GM18858 (cell line): ENCODE results near the gene IL17RC.

Experiments used
- ATAC-seq: cut with Tn5 transposase; IDR thresholded peaks from one replicate; pipeline ENCODE4 v1.9.1; 2021; ENCODE audit not compliant: unreplicated experiment

The IL17RC gene

GRCh38 chr3:9976721-9977709 lies 60.1 kb downstream of the IL17RC start:
- no peak for ATAC-seq

- no peak for ATAC-seq
Observed at GRCh38 chr3:9978710-9979305, 61.9 kb downstream of the IL17RC start.

- no peak for ATAC-seq
Observed at GRCh38 chr3:9980251-9980650, 63.4 kb downstream of the IL17RC start.
